Mucosa of gallbladder (tissue), 1 donor: ENCODE results near the gene HDAC8. TPM values are rescaled to one million over a fixed set of nuclear protein-coding genes. Genes with fewer than 3 reads are reported as not detected.
"Not testable (repeated sequence)": the region's sequence is repeated elsewhere in the genome, so short reads cannot be mapped to it uniquely, and the experiment has no call there.

Experiments
- DNase-seq: peaks from one replicate; pipeline ENCODE4 v3.0.0-alpha.2; 2020; ENCODE audit warnings: low spot score
- total RNA-seq: library from RNA; stranded (reverse); gene quantifications from one replicate; pipeline ENCODE4 v1.2.1, GENCODE V29; 2021
- donor health status: DM: no; HTN: no; CAD: no.

Gene HDAC8
- total RNA-seq = 28.7 TPM

DNA sequence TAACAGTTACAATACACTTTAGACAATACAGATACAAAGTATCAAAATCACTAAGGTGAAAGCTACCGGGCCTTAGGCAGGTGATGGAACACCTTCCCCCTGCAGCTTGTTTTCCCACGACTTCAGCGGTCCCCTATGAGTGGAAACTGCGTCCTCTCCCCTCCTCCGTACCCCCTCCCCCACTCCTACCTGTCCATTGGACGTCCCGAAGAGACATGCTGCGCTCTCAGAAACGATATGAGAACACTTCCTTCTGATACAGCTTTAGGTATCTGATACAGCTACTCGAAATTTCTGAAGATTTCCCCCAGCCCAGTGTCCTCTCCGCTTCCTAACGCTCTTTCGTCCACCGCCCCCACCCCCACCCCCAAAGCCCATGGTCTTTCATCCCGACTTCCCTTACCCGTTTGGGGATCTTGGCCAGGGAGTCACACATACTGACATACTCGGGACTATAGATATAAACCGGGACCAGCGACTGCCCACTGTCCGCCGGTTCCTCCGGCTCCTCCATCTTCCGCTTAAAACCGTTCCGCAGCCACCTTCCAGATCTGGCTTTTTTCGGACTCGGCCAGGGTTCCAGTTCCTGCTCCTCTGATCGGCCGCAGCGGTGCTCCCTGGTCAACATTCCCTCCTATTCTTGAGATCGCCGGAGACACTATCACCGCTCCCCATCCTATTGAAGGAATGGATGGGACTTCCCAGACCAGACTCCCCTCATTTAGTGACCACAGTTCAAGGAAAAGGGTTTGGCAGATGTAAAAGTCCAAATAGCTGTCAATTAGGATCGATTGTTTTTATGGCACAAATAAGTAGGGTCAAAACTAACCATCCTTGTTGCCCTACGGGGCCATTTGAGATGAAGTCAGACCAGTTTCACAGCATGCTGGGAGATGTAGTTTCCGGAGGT lies at the start of gene HDAC8:
Gene HDAC8 (minus strand): TSS at position 596 of the 910 bp plus-strand sequence. CDS start 82 bp downstream, at position 514.
- DNase-seq = peak; percentile 59

DNA sequence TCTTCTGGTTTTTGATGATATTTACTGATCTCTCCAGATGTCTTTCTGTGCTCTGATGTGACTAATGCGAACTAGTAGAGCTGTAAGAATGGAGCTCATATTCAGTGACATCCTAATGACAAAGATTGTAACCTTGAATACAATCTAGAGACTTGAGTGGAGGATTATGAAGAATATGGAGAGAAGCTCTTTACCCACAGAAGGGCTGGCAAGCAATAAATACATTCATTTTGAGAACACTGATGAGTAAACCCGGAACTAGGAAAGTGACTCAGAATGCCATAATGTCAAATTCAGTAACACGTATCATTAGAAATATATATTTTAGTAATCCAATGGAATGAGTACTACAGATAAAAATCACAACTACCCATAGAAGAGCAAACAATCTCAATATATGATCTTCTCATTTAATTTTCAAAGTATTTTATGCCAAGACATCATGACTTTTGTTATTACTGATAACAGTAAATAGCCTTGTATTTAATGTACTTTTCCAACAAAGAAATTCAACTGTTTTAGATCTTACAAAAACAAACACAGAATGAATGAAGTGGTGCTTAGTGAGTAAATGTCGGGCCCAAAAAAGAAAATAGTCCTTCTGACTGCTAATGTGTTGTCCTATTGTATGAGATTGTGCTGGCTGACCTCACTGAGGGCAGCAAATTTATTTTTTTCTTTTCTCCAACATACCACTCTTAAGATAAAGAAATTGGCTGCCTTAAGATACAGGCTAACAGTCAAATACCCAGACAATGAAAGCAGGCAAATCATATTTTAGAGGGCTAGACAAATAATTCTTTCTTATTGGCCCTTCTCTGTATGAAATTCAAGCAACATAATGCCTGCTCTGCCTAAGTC lies 49.2 kb upstream of the HDAC8 start:
- no peak for DNase-seq

- peak; percentile 11 for DNase-seq
Measured at GRCh38 chrX:72621163-72621562, 48.5 kb upstream of the HDAC8 start.

- peak; percentile 73 for DNase-seq
Measured at GRCh38 chrX:72620550-72621145, 48.0 kb upstream of the HDAC8 start.

DNA sequence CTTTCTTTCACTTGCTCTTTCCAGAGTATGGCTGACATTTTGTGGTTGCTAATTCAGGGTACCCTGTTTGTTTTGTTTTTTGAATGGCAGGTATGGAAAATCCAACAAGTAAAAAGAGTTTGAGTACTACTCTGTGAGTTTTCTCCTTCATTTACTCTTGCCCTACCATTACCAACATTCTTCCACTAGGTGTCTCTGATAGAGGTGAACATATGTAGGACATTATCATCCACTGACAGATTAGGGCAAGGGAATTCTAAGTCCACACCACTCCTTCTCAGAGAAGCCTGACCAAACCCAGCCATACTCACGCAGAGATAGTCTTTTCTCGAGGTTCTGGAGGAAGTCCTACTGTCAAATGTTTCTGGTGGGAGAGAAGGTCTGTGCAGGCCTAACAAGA lies 36.7 kb upstream of the HDAC8 start:
- no peak for DNase-seq

DNA sequence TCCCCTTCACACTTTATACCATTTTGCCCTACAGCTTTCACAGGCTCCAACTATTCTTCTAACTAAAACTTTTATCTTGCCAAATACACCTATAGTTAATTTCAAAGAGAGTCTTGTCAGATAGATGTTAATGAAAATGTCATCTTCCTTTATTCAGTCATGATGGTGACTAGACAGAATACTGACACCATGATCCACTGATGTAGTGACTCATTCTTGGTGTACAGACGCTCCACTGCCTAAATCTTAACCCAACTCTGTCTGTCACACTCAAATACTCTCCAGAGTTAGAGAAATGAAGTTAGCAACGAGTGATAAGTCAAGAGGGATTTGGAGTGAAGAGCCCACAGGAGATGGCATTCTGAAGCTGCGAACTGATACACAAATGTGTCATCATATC lies 32.1 kb upstream of the HDAC8 start:
- DNase-seq = no peak

GRCh38 chrX:72604112-72604511 lies 31.5 kb upstream of the HDAC8 start:
- DNase-seq = no peak

- not testable (repeated sequence) for DNase-seq
Measured at GRCh38 chrX:72591038-72591437, 18.4 kb upstream of the HDAC8 start.

- DNase-seq = no peak
Measured at GRCh38 chrX:72584163-72584562, 11.5 kb upstream of the HDAC8 start.

- no peak for DNase-seq
Measured at GRCh38 chrX:72576141-72576894, 3.7 kb upstream of the HDAC8 start.

DNA sequence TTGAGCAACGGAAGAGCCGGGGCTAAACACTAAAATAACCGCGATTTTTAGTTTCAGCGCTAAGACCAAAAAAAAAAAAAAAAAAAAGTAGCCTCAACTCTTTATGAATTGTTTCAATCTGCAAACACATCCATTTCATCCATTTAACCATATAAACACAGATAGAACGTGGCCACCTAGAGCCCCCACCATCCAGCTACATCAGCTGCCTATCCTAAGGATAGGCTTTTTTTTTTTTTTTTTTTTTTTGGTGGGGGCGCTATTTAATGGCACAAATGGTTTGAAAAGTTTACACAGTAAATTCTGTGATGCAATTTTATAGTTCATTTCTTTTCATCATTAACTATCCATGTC lies 492 bp upstream of the HDAC8 start:
- no peak for DNase-seq

DNA sequence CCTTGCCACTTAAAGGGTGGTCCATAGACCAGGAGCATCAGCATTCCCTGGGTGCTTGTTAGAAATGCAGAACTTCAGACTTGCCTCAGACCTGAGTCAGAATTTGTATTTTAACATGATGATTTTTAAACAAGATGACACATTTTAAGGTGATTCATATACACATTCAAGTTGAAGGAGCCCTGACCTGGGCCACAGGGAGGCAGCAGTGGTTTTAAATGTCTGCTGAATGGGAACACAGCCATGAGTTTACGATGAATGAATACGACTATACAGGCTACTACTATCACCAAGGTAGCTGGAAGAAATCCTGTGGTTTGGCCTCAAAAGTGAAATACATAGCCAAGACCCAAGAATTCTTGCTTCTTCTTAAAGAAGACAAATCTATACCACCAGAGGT lies 2.9 kb downstream of the HDAC8 start:
- DNase-seq = no peak

DNA sequence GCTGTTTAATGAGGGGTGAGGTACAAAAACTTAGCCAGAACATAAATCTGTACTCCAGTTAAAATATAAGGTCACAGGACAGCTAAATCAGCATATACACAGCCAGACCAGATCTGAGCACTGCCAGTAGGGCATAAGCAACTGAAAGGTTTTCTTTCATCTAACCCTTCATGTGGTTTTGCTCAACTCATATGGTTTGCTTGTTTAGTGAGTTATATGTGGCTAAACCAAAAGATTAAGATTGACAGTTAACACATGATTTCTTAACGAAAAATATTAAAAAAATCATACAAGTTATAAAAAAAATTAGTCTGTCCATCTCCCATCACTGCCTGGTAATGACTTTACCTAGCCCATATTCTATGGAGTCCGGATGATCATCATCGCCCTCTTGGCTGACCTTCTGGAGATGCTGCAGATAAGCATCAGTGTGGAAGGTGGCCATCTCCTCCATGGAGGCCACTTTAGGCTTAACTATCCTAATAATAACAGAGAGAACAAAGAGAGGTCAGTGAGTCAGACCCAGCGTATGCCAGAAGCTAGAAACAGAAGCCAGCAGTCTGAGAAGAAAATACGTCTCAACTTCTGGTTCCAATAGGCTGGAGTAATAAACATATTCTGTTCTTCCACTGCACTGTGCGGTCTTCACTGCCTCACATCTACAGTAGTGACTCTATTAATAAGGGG lies 4.1 kb downstream of the HDAC8 start:
- DNase-seq = no peak

DNA sequence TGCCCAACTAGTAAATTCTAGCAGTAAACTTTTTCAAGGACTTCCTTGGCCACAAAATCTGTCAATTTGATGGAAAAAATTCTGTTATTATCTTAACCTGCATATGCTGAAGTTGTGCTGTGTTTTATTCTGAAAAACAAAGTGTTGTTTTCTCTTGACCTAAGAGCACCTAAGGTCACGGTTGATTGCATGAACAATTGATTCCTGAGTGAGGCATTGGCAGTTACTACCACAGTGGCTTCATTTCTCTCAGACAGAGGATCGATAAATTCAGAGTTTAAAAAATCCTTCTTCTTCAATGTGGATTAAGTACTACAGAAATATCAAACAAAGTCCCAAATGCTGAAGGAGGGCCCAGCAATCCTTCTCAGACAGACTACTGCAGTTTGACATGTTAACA lies 6.2 kb downstream of the HDAC8 start:
- DNase-seq = no peak

- DNase-seq = not testable (repeated sequence)
Measured at GRCh38 chrX:72559655-72560054, 13.0 kb downstream of the HDAC8 start.

DNA sequence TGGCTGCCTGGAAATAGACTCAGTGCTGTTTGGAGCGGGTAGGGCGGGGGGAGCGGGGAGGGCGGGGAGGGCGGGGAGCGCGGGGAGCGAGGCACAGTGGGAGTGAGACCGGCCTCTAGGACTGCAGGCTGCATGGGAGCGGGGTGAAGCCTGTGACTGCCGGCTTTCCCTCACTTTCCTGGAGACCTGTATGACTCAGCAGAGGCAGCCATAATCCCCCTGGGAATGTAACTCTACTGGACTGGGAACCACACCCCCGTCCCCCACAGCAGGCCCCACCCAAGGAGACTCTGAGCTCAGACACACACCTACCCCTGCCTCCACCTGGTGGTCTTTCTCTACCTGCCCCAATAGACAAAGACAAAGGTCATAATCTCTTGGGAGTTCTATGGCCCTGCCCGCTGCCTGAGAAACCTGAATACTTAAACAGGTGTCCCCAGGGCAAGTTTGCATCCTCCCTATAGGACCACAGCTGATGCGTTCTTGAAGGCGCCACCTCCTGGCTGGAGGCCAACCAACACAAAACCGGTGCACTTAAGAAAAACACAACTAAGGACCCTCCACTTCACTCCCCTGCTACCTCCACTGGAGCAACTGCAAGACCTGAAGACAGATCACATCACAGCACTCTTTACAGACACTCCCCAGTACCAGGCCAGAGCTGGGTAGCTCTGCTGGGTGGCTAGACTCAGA lies 18.0 kb downstream of the HDAC8 start:
- DNase-seq = no peak

GRCh38 chrX:72552443-72552842 lies 20.2 kb downstream of the HDAC8 start:
- not testable (repeated sequence) for DNase-seq

GRCh38 chrX:72545990-72546389 lies 26.7 kb downstream of the HDAC8 start:
- DNase-seq = no peak

GRCh38 chrX:72540318-72540717 lies 32.3 kb downstream of the HDAC8 start:
- DNase-seq = no peak

DNA sequence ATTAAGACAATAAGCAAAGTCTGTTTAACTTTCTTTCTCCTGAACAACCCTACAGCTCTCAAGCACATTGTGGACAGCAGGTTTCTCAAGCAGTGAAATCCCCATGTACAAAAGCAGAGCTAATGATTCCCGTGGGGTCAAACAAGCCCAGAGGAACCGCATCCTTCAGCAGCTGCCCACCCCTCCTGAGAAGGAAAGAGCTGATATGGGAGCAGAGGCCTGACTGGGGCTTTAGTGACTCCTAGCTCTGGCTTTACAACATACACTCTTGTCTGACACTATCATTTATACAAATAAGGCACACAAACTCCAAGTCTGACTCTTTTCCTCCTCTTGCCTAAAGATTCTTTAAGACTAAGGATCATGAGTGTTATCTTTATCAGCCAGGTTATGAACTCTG lies 32.8 kb downstream of the HDAC8 start:
- no peak for DNase-seq
